Left ventricle myocardium inferior (tissue), 1 donor: ENCODE measurements around the gene CCDC6. TPM values are rescaled to one million over a fixed set of nuclear protein-coding genes. Genes with fewer than 3 reads are reported as not detected.

Experiments used
- DNase-seq: peaks from one replicate; pipeline ENCODE4 v3.0.0-alpha.2; 2020
- H3K27ac ChIP-seq: fragments of 200-600 bp; replicated peaks from 2 replicates; pipeline ENCODE4 v1.8.0; 2021
- H3K27me3 ChIP-seq: fragments of 200-600 bp; 2 replicates; pipeline ENCODE4 v1.8.0; 2021; ENCODE audit warnings: low read depth
- H3K36me3 ChIP-seq: fragments of 200-600 bp; 2 replicates; pipeline ENCODE4 v1.8.0; 2021
- H3K4me1 ChIP-seq: fragments of 200-600 bp; 2 replicates; pipeline ENCODE4 v1.8.0; 2021
- H3K4me3 ChIP-seq: fragments of 200-600 bp; 2 replicates; pipeline ENCODE4 v1.8.0; 2021; ENCODE audit warnings: mild to moderate bottlenecking, moderate library complexity
- H3K9me3 ChIP-seq: fragments of 200-600 bp; replicated peaks from 2 replicates; pipeline ENCODE4 v1.8.0; 2021
- intact Hi-C: fragments of 100-400 bp; cut with micrococcal nuclease; formaldehyde crosslinking; loops from one replicate; pipeline ENCODE4 v1.11.0; 2022
- total RNA-seq: library from RNA; stranded (reverse); fragmentation: NEBNext Ultra II Directional; extraction: Animal tissue kit (Norgen Biotek cat#: 25700); gene quantifications from one replicate; pipeline ENCODE4 v1.2.1, GENCODE V29; 2021
- TF ChIP-seq, protein P1 (sequence below): fragments of 200-600 bp; IDR thresholded peaks from 2 replicates; pipeline ENCODE4 v1.8.0; 2021; ENCODE audit warnings: antibody characterized with exemption, mild to moderate bottlenecking, borderline replicate concordance
- donor health status: DM: no; HTN: yes; CAD: no; lungs with severe emphysema.

CCDC6 gene
- total RNA-seq, 1 donor from 2014 or later, result 16.4 TPM

DNA sequence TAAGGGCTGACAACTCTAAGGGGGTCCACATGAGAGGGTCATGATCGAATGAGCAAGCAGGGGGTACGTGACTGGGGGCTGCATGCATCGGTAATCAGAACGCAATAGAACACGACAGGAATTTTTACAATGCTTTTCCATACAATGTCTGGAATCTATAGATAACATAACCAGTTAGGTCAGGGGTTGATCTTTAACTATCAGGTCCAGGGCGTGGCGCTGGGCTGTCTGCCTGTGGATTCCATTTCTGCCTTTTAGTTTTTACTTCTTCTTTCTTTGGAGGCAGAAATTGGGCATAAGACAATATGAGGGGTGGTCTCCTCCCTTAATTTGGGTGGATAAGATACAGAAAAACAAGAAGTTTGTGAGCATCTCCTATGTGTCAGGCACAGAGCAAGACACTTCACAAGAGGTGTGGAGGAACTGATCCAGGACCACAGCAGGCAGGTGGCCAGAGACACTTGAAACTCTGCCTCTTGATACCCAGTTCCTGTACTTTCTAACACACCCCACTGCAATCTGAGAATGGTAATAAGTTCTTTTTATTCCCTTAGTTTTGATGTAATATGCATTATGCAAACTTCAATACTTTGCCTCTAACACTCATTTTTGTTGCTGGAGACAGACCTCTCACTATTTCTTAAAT lies 135.1 kb downstream of the CCDC6 start:
- no peak overlapping the region for H3K27ac ChIP-seq
- H3K27me3 ChIP-seq, result no peaks in the 10 kb centered on the region
- no peak for DNase-seq
- H3K4me1 ChIP-seq, result no peaks in the 10 kb centered on the region
- no peaks in the 10 kb centered on the region for H3K9me3 ChIP-seq
- no peaks in the 10 kb centered on the region for H3K36me3 ChIP-seq
- TF ChIP-seq, protein P1, sequence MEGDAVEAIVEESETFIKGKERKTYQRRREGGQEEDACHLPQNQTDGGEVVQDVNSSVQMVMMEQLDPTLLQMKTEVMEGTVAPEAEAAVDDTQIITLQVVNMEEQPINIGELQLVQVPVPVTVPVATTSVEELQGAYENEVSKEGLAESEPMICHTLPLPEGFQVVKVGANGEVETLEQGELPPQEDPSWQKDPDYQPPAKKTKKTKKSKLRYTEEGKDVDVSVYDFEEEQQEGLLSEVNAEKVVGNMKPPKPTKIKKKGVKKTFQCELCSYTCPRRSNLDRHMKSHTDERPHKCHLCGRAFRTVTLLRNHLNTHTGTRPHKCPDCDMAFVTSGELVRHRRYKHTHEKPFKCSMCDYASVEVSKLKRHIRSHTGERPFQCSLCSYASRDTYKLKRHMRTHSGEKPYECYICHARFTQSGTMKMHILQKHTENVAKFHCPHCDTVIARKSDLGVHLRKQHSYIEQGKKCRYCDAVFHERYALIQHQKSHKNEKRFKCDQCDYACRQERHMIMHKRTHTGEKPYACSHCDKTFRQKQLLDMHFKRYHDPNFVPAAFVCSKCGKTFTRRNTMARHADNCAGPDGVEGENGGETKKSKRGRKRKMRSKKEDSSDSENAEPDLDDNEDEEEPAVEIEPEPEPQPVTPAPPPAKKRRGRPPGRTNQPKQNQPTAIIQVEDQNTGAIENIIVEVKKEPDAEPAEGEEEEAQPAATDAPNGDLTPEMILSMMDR, result no peak
- intact Hi-C loops, result no loop called here
- no peak overlapping the region for H3K4me3 ChIP-seq

DNA sequence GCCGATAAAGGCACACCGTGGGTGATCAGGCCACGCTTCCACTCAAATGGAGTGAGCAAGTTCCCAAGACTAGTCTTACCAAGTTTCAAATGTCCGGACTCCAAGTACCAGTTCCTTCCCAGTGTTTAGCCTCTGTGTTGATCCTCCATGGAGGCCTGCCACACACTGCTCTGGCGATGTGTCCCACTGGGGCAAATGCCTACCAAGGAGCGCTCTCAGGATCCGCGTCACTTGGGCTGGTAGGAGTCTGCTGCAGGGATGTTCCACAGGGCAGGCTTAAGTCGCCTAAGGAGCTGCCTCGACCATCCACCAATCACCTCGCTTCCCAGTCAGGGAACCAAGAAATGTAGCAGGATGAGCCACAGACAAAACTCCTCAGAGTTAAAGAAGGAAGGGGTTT lies 135.7 kb downstream of the CCDC6 start:
- TF ChIP-seq, protein P1, result no peak
- H3K4me1 ChIP-seq, result no peaks in the 10 kb centered on the region
- no peaks in the 10 kb centered on the region for H3K27me3 ChIP-seq
- H3K9me3 ChIP-seq, result no peaks in the 10 kb centered on the region
- H3K4me3 ChIP-seq, result no peak overlapping the region
- DNase-seq, result no peak
- no peak overlapping the region for H3K27ac ChIP-seq
- H3K36me3 ChIP-seq, result no peaks in the 10 kb centered on the region
- intact Hi-C loops, result no loop called here

DNA sequence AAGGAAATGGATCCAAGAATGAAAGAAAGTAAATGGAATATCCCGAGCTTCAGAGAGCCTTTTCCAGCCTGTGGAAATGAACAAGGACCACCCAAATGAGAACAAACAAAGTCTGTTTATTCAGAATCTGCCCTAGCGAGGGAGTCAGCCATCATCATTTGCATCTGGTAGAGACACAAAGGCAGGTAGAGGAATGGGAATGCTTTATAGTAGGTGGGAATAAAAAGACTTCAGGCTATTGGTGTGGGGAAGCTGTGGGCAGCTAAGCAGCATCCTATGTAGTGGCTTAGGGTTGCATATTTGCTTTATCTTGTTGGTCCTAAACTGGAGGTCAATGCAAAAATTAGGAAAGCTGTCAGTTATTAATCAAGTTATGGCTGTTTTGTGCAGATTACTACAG lies 143.9 kb downstream of the CCDC6 start:
- Histone ChIP-seq H3K4me1 (no peaks in the 10 kb centered on the region), H3K36me3 (no peaks in the 10 kb centered on the region), H3K27ac (no peak overlapping the region), H3K27me3 (no peaks in the 10 kb centered on the region), H3K9me3 (peaks cover 7% of the 10 kb centered on the region), H3K4me3 (no peak overlapping the region)
- intact Hi-C loops, result no loop called here
- no peak for DNase-seq
- TF ChIP-seq, protein P1, result no peak

DNA sequence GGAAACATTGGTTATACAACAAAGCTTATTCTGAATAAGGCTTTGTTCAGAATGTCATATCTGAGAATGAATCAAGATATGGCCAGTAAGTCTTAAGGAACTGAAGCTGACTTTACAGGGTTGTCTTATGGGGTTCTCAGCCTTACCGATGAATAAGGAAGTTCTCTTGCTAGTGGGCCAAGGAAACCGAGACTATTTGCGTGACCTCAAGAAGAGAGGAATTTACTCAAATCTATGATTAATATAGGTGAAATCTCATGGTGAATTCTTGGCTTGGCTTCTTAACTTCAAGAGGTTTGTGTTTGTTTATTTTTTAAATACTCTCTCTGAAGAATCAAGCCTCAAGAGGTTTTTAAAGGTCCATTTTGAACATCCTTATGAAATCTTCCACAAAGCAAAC lies 148.4 kb downstream of the CCDC6 start:
- TF ChIP-seq, protein P1, result no peak
- Histone ChIP-seq H3K27ac (no peak overlapping the region), H3K27me3 (no peaks in the 10 kb centered on the region), H3K9me3 (peaks cover 7% of the 10 kb centered on the region), H3K4me1 (no peaks in the 10 kb centered on the region), H3K4me3 (no peak overlapping the region), H3K36me3 (no peaks in the 10 kb centered on the region)
- intact Hi-C loops, result no loop called here
- no peak for DNase-seq

DNA sequence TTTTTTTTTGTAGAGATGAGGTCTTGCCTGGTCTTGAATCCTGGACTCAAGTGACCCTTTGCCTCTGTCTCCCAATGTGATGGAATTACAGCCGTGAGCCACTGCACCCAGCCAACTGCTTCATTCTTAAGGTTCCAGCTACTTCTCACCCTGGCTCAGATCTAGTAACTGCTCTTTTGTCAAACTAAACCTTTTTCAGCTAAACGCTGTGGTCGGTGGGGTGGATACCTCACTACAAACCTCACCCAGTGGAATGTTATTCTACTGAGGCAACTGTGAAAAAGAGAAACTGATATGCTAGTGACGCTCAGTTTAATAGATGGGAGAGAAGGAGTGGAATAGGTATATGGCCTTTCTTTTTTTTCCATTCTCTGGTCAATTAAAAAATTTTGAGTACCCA lies 151.4 kb downstream of the CCDC6 start:
- intact Hi-C loops, result no loop called here
- H3K4me1 ChIP-seq, result no peaks in the 10 kb centered on the region
- H3K36me3 ChIP-seq, result no peaks in the 10 kb centered on the region
- H3K27me3 ChIP-seq, result no peaks in the 10 kb centered on the region
- H3K4me3 ChIP-seq, result no peak overlapping the region
- peaks cover 3% of the 10 kb centered on the region for H3K9me3 ChIP-seq
- TF ChIP-seq, protein P1, result no peak
- no peak for DNase-seq
- H3K27ac ChIP-seq, result no peak overlapping the region

DNA sequence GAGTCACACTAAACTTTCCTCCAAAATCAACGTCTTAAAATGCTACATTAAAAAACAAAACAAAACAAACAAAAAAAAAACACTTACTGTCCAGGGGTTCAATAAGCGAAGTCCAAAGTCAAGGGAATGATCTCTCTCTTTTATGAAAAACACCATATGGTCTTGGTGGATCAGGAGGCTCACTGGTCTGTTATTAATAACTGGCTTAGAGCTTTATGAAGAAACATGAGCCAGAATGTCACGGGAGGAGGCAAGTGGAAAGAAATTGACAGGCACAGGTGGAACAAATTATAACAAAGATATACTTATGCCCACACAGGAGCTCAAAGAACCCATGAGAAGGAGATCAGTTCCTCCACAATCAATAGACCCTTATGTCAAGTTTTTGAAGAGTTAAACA lies 153.1 kb downstream of the CCDC6 start, which contains the start of gene MRLN:
TSS of gene MRLN (minus strand) at position 189 of the 400 bp plus-strand sequence.
- Histone ChIP-seq H3K4me1 (no peaks in the 10 kb centered on the region), H3K27ac (no peak within 1 kb of the TSS), H3K27me3 (no peaks in the 10 kb centered on the region), H3K9me3 (no peaks in the 10 kb centered on the region), H3K36me3 (no peaks in the 10 kb centered on the region), H3K4me3 (no peak within 1 kb of the TSS)
- intact Hi-C loops, result no loop called here
- TF ChIP-seq, protein P1, result no peak
- DNase-seq, result no peak
